ENCODE results near the gene ENAM. TPM values are rescaled to one million over a fixed set of nuclear protein-coding genes. Genes with fewer than 3 reads are reported as not detected.

ENAM gene
- total RNA-seq, 1 donor from 2014 or later: not detected

DNA sequence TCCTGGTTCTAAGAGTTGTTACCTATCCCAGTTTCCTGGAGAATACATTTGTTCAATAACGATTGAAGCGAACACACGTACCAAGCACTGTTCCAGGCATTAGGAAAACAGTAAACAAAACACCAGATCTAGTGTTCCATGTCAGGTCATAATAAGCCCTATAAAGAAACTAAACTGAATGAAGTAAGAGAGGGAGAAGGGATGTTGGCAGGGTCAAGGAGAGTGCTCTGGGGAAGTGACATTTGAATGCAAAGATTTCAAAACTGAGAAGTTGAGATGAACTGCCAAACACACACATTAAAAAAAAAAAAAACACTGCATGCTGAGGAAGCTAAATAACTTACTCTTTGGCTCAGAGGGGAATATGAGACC lies 14.4 kb upstream of the ENAM start:
- TF ChIP-seq, protein P1, sequence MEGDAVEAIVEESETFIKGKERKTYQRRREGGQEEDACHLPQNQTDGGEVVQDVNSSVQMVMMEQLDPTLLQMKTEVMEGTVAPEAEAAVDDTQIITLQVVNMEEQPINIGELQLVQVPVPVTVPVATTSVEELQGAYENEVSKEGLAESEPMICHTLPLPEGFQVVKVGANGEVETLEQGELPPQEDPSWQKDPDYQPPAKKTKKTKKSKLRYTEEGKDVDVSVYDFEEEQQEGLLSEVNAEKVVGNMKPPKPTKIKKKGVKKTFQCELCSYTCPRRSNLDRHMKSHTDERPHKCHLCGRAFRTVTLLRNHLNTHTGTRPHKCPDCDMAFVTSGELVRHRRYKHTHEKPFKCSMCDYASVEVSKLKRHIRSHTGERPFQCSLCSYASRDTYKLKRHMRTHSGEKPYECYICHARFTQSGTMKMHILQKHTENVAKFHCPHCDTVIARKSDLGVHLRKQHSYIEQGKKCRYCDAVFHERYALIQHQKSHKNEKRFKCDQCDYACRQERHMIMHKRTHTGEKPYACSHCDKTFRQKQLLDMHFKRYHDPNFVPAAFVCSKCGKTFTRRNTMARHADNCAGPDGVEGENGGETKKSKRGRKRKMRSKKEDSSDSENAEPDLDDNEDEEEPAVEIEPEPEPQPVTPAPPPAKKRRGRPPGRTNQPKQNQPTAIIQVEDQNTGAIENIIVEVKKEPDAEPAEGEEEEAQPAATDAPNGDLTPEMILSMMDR (IDR thresholded peaks at IDR 0.05; ENCODE audit: partially characterized antibody, unreplicated experiment): no peak
- no peaks in the 10 kb centered on the region for H3K9me3 Mint-ChIP-seq (ENCODE audit: unreplicated experiment)
- no peak for DNase-seq
- H3K27me3 Mint-ChIP-seq (ENCODE audit: unreplicated experiment): peaks cover 3% of the 10 kb centered on the region
- H3K4me1 Mint-ChIP-seq (ENCODE audit: low read depth, unreplicated experiment): no peaks in the 10 kb centered on the region
- no peak overlapping the region for H3K4me3 Mint-ChIP-seq (ENCODE audit: unreplicated experiment)
- no peaks in the 10 kb centered on the region for H3K36me3 Mint-ChIP-seq (ENCODE audit: unreplicated experiment)
- H3K27ac Mint-ChIP-seq (ENCODE audit: unreplicated experiment): no peak overlapping the region

DNA sequence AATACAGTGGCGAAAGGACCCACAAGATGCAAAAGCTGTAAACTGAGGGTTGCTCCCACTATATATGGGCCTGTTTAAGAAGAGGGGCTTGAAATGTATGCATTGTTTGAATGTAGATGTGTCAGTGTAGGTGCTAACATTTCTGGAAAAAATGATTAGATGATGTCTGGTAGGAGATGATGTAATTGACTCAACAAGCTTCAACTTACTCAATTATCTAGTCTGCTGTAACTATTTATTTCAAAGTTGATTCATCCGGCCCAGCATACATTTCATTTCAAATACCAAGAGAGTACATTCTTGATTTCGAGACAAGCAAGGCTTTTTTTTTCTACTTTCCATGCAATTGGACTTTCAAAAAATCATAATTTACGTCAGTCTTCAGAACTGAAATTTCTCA lies 9.3 kb upstream of the ENAM start:
- H3K4me1 Mint-ChIP-seq (ENCODE audit: low read depth, unreplicated experiment): no peaks in the 10 kb centered on the region
- H3K4me3 Mint-ChIP-seq (ENCODE audit: unreplicated experiment): no peak overlapping the region
- TF ChIP-seq, protein P1 (IDR thresholded peaks at IDR 0.05; ENCODE audit: partially characterized antibody, unreplicated experiment): no peak

DNA sequence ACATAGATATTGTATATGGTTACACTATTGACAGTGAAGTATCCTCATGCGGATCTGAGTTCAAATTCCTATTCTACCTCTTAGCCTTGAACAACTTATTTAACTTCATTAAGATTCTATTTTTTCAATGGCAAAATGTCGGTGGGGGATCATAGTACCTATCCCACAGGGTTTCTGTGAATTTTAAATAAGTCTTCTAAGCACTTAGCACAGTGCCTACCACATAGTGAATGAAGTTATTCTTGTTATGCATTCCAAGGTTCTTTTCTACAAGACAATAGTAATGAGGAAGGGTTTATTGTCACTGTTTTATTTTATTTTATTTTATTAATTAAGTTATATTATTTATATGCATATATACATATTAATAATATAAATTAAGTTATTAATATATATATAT lies 8.8 kb upstream of the ENAM start:
- Mint-ChIP-seq H3K27me3 (ENCODE audit: unreplicated experiment) (no peaks in the 10 kb centered on the region), H3K4me3 (ENCODE audit: unreplicated experiment) (no peak overlapping the region), H3K9me3 (ENCODE audit: unreplicated experiment) (no peaks in the 10 kb centered on the region), H3K27ac (ENCODE audit: unreplicated experiment) (no peak overlapping the region), H3K36me3 (ENCODE audit: unreplicated experiment) (no peaks in the 10 kb centered on the region), H3K4me1 (ENCODE audit: low read depth, unreplicated experiment) (no peaks in the 10 kb centered on the region)
- TF ChIP-seq, protein P1 (IDR thresholded peaks at IDR 0.05; ENCODE audit: partially characterized antibody, unreplicated experiment): no peak
- DNase-seq: no peak

More for the DNA sequence above, 9.3 kb upstream of the ENAM start:
- peaks cover under 1% of the 10 kb centered on the region for H3K27me3 Mint-ChIP-seq (ENCODE audit: unreplicated experiment)
- H3K27ac Mint-ChIP-seq (ENCODE audit: unreplicated experiment): no peak overlapping the region
- no peaks in the 10 kb centered on the region for H3K36me3 Mint-ChIP-seq (ENCODE audit: unreplicated experiment)
- DNase-seq: no peak
- H3K9me3 Mint-ChIP-seq (ENCODE audit: unreplicated experiment): no peaks in the 10 kb centered on the region

DNA sequence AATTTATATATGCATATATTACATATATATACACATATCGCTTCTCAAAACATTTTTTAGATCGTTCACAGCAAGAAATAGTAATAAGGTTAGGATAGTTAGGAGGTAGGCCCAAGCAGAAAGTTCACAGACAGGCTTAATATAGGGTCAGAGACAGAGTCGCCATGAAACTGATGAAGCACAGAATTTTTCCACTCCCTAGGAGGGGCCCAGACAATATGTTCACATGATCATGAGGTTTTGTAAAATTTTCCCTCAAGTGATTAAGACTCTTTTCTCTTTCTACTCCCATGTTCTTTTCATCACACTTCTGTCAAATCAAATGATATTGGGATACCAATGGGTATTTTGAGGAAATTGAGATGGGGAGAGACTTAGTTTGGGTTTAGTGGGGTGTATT lies 5.2 kb upstream of the ENAM start:
- H3K9me3 Mint-ChIP-seq (ENCODE audit: unreplicated experiment): no peaks in the 10 kb centered on the region
- H3K36me3 Mint-ChIP-seq (ENCODE audit: unreplicated experiment): no peaks in the 10 kb centered on the region
- TF ChIP-seq, protein P1 (IDR thresholded peaks at IDR 0.05; ENCODE audit: partially characterized antibody, unreplicated experiment): no peak
- no peak overlapping the region for H3K4me3 Mint-ChIP-seq (ENCODE audit: unreplicated experiment)
- no peak overlapping the region for H3K27ac Mint-ChIP-seq (ENCODE audit: unreplicated experiment)
- H3K27me3 Mint-ChIP-seq (ENCODE audit: unreplicated experiment): no peaks in the 10 kb centered on the region
- H3K4me1 Mint-ChIP-seq (ENCODE audit: low read depth, unreplicated experiment): no peaks in the 10 kb centered on the region
- no peak for DNase-seq

DNA sequence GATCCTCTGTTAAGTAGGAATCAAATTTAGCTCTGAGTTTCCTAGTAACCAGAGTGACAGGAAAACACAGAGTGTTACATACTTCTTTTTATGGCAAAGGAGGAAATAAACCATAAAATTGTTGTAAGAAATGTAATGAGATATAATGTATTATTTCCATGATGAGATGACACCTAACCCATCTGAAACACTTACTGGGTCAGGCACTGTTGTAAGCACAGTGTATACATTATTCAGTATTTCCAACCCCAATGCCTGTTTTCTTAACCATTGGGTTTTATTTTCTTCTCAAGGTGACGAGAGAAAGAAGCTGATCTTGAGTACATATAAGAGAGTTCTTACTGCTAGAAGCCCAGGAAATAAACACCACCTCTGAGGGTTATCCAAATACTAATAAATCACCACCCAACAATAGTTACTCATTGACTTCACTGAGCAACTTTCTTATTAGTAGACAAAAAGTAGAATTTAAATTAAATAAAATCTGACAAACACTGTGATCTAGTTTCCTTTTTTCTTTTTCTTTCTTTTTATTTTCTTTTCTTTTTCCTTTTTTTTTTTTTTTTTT lies 4.2 kb upstream of the ENAM start:
- Mint-ChIP-seq H3K27ac (ENCODE audit: unreplicated experiment) (no peak overlapping the region), H3K4me3 (ENCODE audit: unreplicated experiment) (no peak overlapping the region), H3K27me3 (ENCODE audit: unreplicated experiment) (no peaks in the 10 kb centered on the region), H3K4me1 (ENCODE audit: low read depth, unreplicated experiment) (no peaks in the 10 kb centered on the region), H3K9me3 (ENCODE audit: unreplicated experiment) (no peaks in the 10 kb centered on the region), H3K36me3 (ENCODE audit: unreplicated experiment) (no peaks in the 10 kb centered on the region)
- TF ChIP-seq, protein P1 (IDR thresholded peaks at IDR 0.05; ENCODE audit: partially characterized antibody, unreplicated experiment): no peak
- no peak for DNase-seq
